H9 (cell line): Measurements from ENCODE around the gene EVPL. TPM values are rescaled to one million over a fixed set of nuclear protein-coding genes. Genes with fewer than 3 reads are reported as not detected.
A peak's percentile ranks its signal among the peaks of the same experiment; 100 is the strongest.
"Not testable (repeated sequence)": the region's sequence is repeated elsewhere in the genome, so short reads cannot be mapped to it uniquely, and the experiment has no call there.

Source experiments
- DNase-seq: peaks from one replicate; pipeline ENCODE4 v3.0.0-alpha.2; 2017
- H2AFZ ChIP-seq: one replicate; pipeline ENCODE4 v1.6.1; 2013; ENCODE audit warnings: mild to moderate bottlenecking, low read length, control low read depth, moderate library complexity
- H2AK5ac ChIP-seq: 2 replicates; pipeline ENCODE4 v1.6.1; 2013; ENCODE audit warnings: low read length, control low read depth, mixed read lengths; ENCODE audit not compliant: insufficient read length
- H2BK120ac ChIP-seq: one replicate; pipeline ENCODE4 v1.6.1; 2013; ENCODE audit warnings: low read depth, mild to moderate bottlenecking, low read length, control low read depth, inconsistent platforms; ENCODE audit not compliant: poor library complexity, severe bottlenecking
- H2BK12ac ChIP-seq: 2 replicates; pipeline ENCODE4 v1.6.1; 2013; ENCODE audit warnings: low read length, control low read depth, mixed read lengths, low read depth; ENCODE audit not compliant: insufficient read length
- H2BK15ac ChIP-seq: 2 replicates; pipeline ENCODE4 v1.6.1; 2013; ENCODE audit warnings: low read depth, low read length, control low read depth
- H2BK20ac ChIP-seq: one replicate; pipeline ENCODE4 v1.6.1; 2013; ENCODE audit warnings: low read depth, mild to moderate bottlenecking, low read length, control low read depth, inconsistent platforms; ENCODE audit not compliant: poor library complexity, severe bottlenecking
- H2BK5ac ChIP-seq: 2 replicates; pipeline ENCODE4 v1.6.1; 2013; ENCODE audit warnings: low read length, control low read depth, mixed read lengths; ENCODE audit not compliant: insufficient read length
- H3K14ac ChIP-seq: 2 replicates; pipeline ENCODE4 v1.6.1; 2013; ENCODE audit warnings: low read length, control low read depth; ENCODE audit not compliant: insufficient read depth
- H3K18ac ChIP-seq: 2 replicates; pipeline ENCODE4 v1.6.1; 2013; ENCODE audit warnings: low read depth, mild to moderate bottlenecking, mixed read lengths, low read length, control low read depth; ENCODE audit not compliant: insufficient read length
- H3K23ac ChIP-seq: 2 replicates; pipeline ENCODE4 v1.6.1; 2013; ENCODE audit warnings: low read length, control low read depth, mixed read lengths, low read depth; ENCODE audit not compliant: insufficient read length
- H3K23me2 ChIP-seq: 2 replicates; pipeline ENCODE4 v1.6.1; 2013; ENCODE audit warnings: low read depth, mild to moderate bottlenecking, mixed read lengths, low read length, control low read depth; ENCODE audit not compliant: insufficient read length, poor library complexity, severe bottlenecking
- H3K27ac ChIP-seq: 2 replicates; pipeline ENCODE4 v1.5.1; 2013; ENCODE audit warnings: low read length, control low read depth, mixed read lengths, low read depth; ENCODE audit not compliant: insufficient read length
- H3K27me3 ChIP-seq: 2 replicates; pipeline ENCODE4 v1.6.1; 2013; ENCODE audit warnings: low read length, control low read depth, inconsistent platforms; ENCODE audit not compliant: insufficient read depth
- H3K4ac ChIP-seq: 2 replicates; pipeline ENCODE4 v1.6.1; 2013; ENCODE audit warnings: low read depth, mild to moderate bottlenecking, control low read depth, inconsistent platforms, low read length, moderate library complexity
- H3K4me1 ChIP-seq: 2 replicates; pipeline ENCODE4 v1.6.1; 2013; ENCODE audit warnings: low read length, control low read depth, inconsistent platforms; ENCODE audit not compliant: insufficient read depth
- H3K4me2 ChIP-seq: 2 replicates; pipeline ENCODE4 v1.6.1; 2013; ENCODE audit warnings: low read length, control low read depth, mixed read lengths; ENCODE audit not compliant: insufficient read length, insufficient read depth
- H3K56ac ChIP-seq: 2 replicates; pipeline ENCODE4 v1.6.1; 2013; ENCODE audit warnings: low read depth, mild to moderate bottlenecking, mixed read lengths, low read length, control low read depth; ENCODE audit not compliant: insufficient read length
- H3K79me1 ChIP-seq: 2 replicates; pipeline ENCODE4 v1.6.1; 2013; ENCODE audit warnings: low read depth, mild to moderate bottlenecking, moderate library complexity, low read length, control low read depth, inconsistent platforms; ENCODE audit not compliant: insufficient read depth, poor library complexity, severe bottlenecking
- H3K79me2 ChIP-seq: 2 replicates; pipeline ENCODE4 v1.6.1; 2013; ENCODE audit warnings: low read length, control low read depth, inconsistent platforms; ENCODE audit not compliant: insufficient read depth
- H3K9ac ChIP-seq: 2 replicates; pipeline ENCODE4 v1.6.1; 2013; ENCODE audit warnings: low read length, control low read depth, mixed read lengths; ENCODE audit not compliant: insufficient read length; ENCODE audit errors: extremely low read depth
- H3K9me3 ChIP-seq: one replicate; pipeline ENCODE4 v1.6.1; 2013; ENCODE audit warnings: low read depth, low read length, inconsistent platforms; ENCODE audit not compliant: control insufficient read depth
- H3T11ph ChIP-seq: one replicate; pipeline ENCODE4 v1.6.1; 2013; ENCODE audit warnings: mild to moderate bottlenecking, low read length, control low read depth, inconsistent platforms
- H4K20me1 ChIP-seq: one replicate; pipeline ENCODE4 v1.6.1; 2013; ENCODE audit not compliant: control insufficient read depth, insufficient read length, insufficient read depth
- H4K5ac ChIP-seq: 2 replicates; pipeline ENCODE4 v1.6.1; 2013; ENCODE audit warnings: low read depth, mild to moderate bottlenecking, mixed read lengths, low read length, control low read depth; ENCODE audit not compliant: insufficient read length
- H4K8ac ChIP-seq: replicated peaks from 2 replicates; pipeline ENCODE4 v1.6.1; 2013; ENCODE audit warnings: low read length, control low read depth, mixed read lengths, low read depth; ENCODE audit not compliant: insufficient read length
- H4K91ac ChIP-seq: 2 replicates; pipeline ENCODE4 v1.6.1; 2013; ENCODE audit warnings: low read depth, mild to moderate bottlenecking, moderate library complexity, mixed read lengths, low read length, control low read depth; ENCODE audit not compliant: insufficient read length
- H3K27ac Mint-ChIP-seq, 3 experiments: 2 replicates in 2 of 3; 3 replicates in 1 of 3; pipeline ENCODE4 v1.8.0; 2020 to 2021; ENCODE audit warnings: mixed read lengths in 3 of 3, mild to moderate bottlenecking in 1 of 3, moderate library complexity in 1 of 3
- H3K27me3 Mint-ChIP-seq: 2 replicates; pipeline ENCODE4 v1.8.0; 2021; ENCODE audit warnings: low read depth, mild to moderate bottlenecking, moderate library complexity, mixed read lengths
- H3K36me3 Mint-ChIP-seq, 3 experiments: 2 replicates in 2 of 3; 3 replicates in 1 of 3; pipeline ENCODE4 v1.8.0; 2020 to 2021; ENCODE audit warnings: low read depth in 3 of 3, mixed read lengths in 3 of 3; ENCODE audit not compliant: insufficient read depth in 1 of 3
- H3K4me1 Mint-ChIP-seq, 2 experiments: 2 replicates each; pipeline ENCODE4 v1.8.0; 2020; ENCODE audit warnings: mixed read lengths in 2 of 2
- H3K4me3 Mint-ChIP-seq, 2 experiments: 2 replicates in 1 of 2; 3 replicates in 1 of 2; pipeline ENCODE4 v1.8.0; 2020 to 2021; ENCODE audit warnings: mild to moderate bottlenecking in 2 of 2, mixed read lengths in 2 of 2, moderate library complexity in 1 of 2
- H3K9me3 Mint-ChIP-seq, 2 experiments: 2 replicates in 1 of 2; 3 replicates in 1 of 2; pipeline ENCODE4 v1.8.0; 2020; ENCODE audit warnings: mild to moderate bottlenecking in 2 of 2, mixed read lengths in 2 of 2, moderate library complexity in 1 of 2
- WGBS: extraction: QIAGEN DNeasy Blood & Tissue Kit; methylation state at CpG from one replicate; pipeline ENCODE4 v1.1.7; 2013; ENCODE audit warnings: missing lambda C conversion rate, low lambda C conversion rate, mixed read lengths; ENCODE audit not compliant: insufficient read length; ENCODE audit errors: extremely low coverage; 5-methylcytosine and 5-hydroxymethylcytosine counted together
- total RNA-seq: library from RNA; stranded (reverse); gene quantifications from 2 replicates; pipeline ENCODE4 v1.2.1, GENCODE V29; 2021
- TF ChIP-seq, protein P1 (sequence below): fragments of 200-600 bp; sonication (generic); conservative IDR thresholded peaks from 3 replicates; pipeline ENCODE4 v1.8.0; 2021; ENCODE audit warnings: antibody characterized with exemption, mild to moderate bottlenecking

Gene EVPL
- total RNA-seq, 1 experiment from 2014 or later, result 0.48 TPM

DNA sequence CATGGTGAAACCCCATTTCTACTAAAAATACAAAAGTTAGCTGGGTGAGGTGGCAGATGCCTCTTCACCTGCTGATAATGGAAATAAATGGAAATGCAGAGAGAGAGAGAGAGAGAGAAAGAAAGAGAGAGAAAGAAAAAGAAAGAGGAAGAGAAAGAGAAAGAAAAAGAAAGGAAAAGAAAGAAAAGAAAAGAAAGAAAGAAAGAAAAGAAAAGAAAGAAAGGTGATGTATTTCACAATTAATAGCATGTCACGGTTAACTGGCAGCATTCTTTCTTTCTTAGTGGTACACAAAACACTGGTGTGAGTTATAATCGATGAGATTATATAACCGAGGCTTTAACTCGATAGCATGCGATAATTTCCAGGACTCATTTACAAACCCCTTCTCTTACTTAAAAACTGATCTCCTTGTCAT is 51.3 kb downstream of the EVPL start:
- Histone ChIP-seq H2BK12ac (no peak overlapping the region), H3K56ac (no peak overlapping the region), H3K9ac (no peak overlapping the region), H3K4ac (no peak overlapping the region), H3K14ac (no peak overlapping the region), H2BK20ac (no peak overlapping the region), H3K27me3 (no peaks in the 10 kb centered on the region), H4K91ac (no peak overlapping the region), H2BK120ac (no peak overlapping the region), H3K23me2 (peaks cover 11% of the 10 kb centered on the region), H3K79me2 (no peaks in the 10 kb centered on the region), H2AFZ (no peak overlapping the region), H2BK5ac (no peak overlapping the region), H3K23ac (no peak overlapping the region), H2AK5ac (no peak overlapping the region), H3K79me1 (no peaks in the 10 kb centered on the region), H4K8ac (no peak overlapping the region), H2BK15ac (no peak overlapping the region), H4K20me1 (no peaks in the 10 kb centered on the region), H3K9me3 (no peaks in the 10 kb centered on the region), H3K18ac (no peak overlapping the region), H3T11ph (no peak overlapping the region), H3K27ac (no peak overlapping the region), H4K5ac (no peak overlapping the region), H3K4me2 (no peak overlapping the region), H3K4me1 (no peaks in the 10 kb centered on the region)
- no peaks in the 10 kb centered on the region for H3K9me3 Mint-ChIP-seq
- H3K27ac Mint-ChIP-seq, result peak overlapping the region in 1 of 3 experiments; percentile 64; a peak in 1 of 7 replicates
- no peak for DNase-seq
- peaks cover 12 to 41% (median 37%) of the 10 kb centered on the region in 3 experiments; a peak in 6 of 7 replicates for H3K36me3 Mint-ChIP-seq
- TF ChIP-seq, protein P1, sequence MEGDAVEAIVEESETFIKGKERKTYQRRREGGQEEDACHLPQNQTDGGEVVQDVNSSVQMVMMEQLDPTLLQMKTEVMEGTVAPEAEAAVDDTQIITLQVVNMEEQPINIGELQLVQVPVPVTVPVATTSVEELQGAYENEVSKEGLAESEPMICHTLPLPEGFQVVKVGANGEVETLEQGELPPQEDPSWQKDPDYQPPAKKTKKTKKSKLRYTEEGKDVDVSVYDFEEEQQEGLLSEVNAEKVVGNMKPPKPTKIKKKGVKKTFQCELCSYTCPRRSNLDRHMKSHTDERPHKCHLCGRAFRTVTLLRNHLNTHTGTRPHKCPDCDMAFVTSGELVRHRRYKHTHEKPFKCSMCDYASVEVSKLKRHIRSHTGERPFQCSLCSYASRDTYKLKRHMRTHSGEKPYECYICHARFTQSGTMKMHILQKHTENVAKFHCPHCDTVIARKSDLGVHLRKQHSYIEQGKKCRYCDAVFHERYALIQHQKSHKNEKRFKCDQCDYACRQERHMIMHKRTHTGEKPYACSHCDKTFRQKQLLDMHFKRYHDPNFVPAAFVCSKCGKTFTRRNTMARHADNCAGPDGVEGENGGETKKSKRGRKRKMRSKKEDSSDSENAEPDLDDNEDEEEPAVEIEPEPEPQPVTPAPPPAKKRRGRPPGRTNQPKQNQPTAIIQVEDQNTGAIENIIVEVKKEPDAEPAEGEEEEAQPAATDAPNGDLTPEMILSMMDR, result no peak
- H3K4me3 Mint-ChIP-seq, result no peak overlapping the region
- no CpG with 5 or more reads among the region's 5 CpGs for WGBS
- peaks cover 25 to 27% of the 10 kb centered on the region in 2 experiments for H3K4me1 Mint-ChIP-seq
- H3K27me3 Mint-ChIP-seq, result no peaks in the 10 kb centered on the region

- WGBS, result 100% methylated on average over 1 of the region's 6 CpGs
- not testable (repeated sequence) for H2BK120ac ChIP-seq, H3K4me2 ChIP-seq, H2BK5ac ChIP-seq, H4K8ac ChIP-seq, H2AFZ ChIP-seq, H3K27me3 ChIP-seq, DNase-seq, H2BK15ac ChIP-seq, H2BK12ac ChIP-seq, H3K18ac ChIP-seq, H3K9ac ChIP-seq, H3K9me3 Mint-ChIP-seq, H3K14ac ChIP-seq, H2BK20ac ChIP-seq, H4K20me1 ChIP-seq, H3K27ac ChIP-seq, H3K9me3 ChIP-seq, H3K4me3 Mint-ChIP-seq, H3K23ac ChIP-seq, H3K79me2 ChIP-seq, H3T11ph ChIP-seq, H3K4ac ChIP-seq, H3K27ac Mint-ChIP-seq, H3K4me1 ChIP-seq, H4K91ac ChIP-seq, H3K27me3 Mint-ChIP-seq, H3K79me1 ChIP-seq, H4K5ac ChIP-seq, H2AK5ac ChIP-seq, H3K56ac ChIP-seq
- Mint-ChIP-seq H3K36me3 (peaks cover 12 to 46% (median 43%) of the 10 kb centered on the region in 3 experiments; a peak in 6 of 7 replicates), H3K4me1 (peaks cover 21 to 22% of the 10 kb centered on the region in 2 experiments)
- peaks cover 11% of the 10 kb centered on the region for H3K23me2 ChIP-seq
These were observed 51.9 kb downstream of the EVPL start for GRCh38 chr17:75975187-75975586.
